Limb (tissue), 2 donors: ENCODE measurements around the gene NAV2.

Experiments
- DNase-seq, 2 donors: peaks; one replicate each; pipeline ENCODE4 v3.0.0-alpha.2; 2016; ENCODE audit errors: extremely low spot score in 2 of 2

NAV2 gene

GRCh38 chr11:20053572-20053971 is 340.9 kb downstream of the NAV2 start:
- DNase-seq, result no peak

GRCh38 chr11:20054584-20054983 is 341.9 kb downstream of the NAV2 start:
- DNase-seq, result no peak

- no peak for DNase-seq
These were observed 342.7 kb downstream of the NAV2 start for GRCh38 chr11:20055312-20055711.

- DNase-seq, result no peak
These were observed 343.7 kb downstream of the NAV2 start for GRCh38 chr11:20056109-20056949.

- no peak for DNase-seq
These were observed 344.6 kb downstream of the NAV2 start for GRCh38 chr11:20056950-20057943.

- DNase-seq, result no peak
These were observed 346.3 kb downstream of the NAV2 start for GRCh38 chr11:20058749-20059458.

- no peak for DNase-seq
These were observed 347.0 kb downstream of the NAV2 start for GRCh38 chr11:20059587-20060021.

- DNase-seq, result no peak
These were observed 347.5 kb downstream of the NAV2 start for GRCh38 chr11:20060181-20060580.

GRCh38 chr11:20060647-20061205 is 348.1 kb downstream of the NAV2 start:
- no peak for DNase-seq

- no peak for DNase-seq
These were observed 349.1 kb downstream of the NAV2 start for GRCh38 chr11:20061776-20062175.

GRCh38 chr11:20064961-20065405 is 352.3 kb downstream of the NAV2 start:
- no peak for DNase-seq

- DNase-seq, result no peak
These were observed 352.8 kb downstream of the NAV2 start for GRCh38 chr11:20065406-20065805.

GRCh38 chr11:20066013-20066782 is 353.6 kb downstream of the NAV2 start:
- no peak for DNase-seq

GRCh38 chr11:20066783-20067156 is 354.1 kb downstream of the NAV2 start:
- DNase-seq, result no peak

- no peak for DNase-seq
These were observed 355.0 kb downstream of the NAV2 start for GRCh38 chr11:20067665-20068064.

GRCh38 chr11:20068691-20069090 is 356.1 kb downstream of the NAV2 start:
- DNase-seq, result no peak

- no peak for DNase-seq
These were observed 357.8 kb downstream of the NAV2 start for GRCh38 chr11:20070459-20070858.

GRCh38 chr11:20075627-20076026 is 363.0 kb downstream of the NAV2 start:
- no peak for DNase-seq

- DNase-seq, result no peak
These were observed 366.2 kb downstream of the NAV2 start for GRCh38 chr11:20078846-20079245.

- no peak for DNase-seq
These were observed 367.5 kb downstream of the NAV2 start for GRCh38 chr11:20080032-20080685.
